K562 (cell line): ENCODE data around the gene CHAD. TPM values are rescaled to one million over a fixed set of nuclear protein-coding genes. Genes with fewer than 3 reads are reported as not detected.
A peak's percentile ranks its signal among the peaks of the same experiment; 100 is the strongest.

Source experiments
- ATF1 ChIP-seq, 2 experiments: fragments of 450-650 bp in 1 of 2; IDR thresholded peaks; 2 replicates each; pipeline ENCODE4 v1.6.1; 2016; ENCODE audit warnings: missing compliant biosample characterization in 1 of 2, missing genetic modification characterization in 1 of 2
- CBX3 ChIP-seq, 2 experiments: IDR thresholded peaks; 1 replicate in 1 of 2; 2 replicates in 1 of 2; pipeline ENCODE4 v1.6.1; 2012; ENCODE audit warnings: inconsistent platforms in 2 of 2, low read length in 2 of 2, borderline replicate concordance in 1 of 2, control low read depth in 1 of 2
- CREM ChIP-seq: IDR thresholded peaks from 2 replicates; pipeline ENCODE4 v1.6.1; 2014; ENCODE audit warnings: antibody characterized with exemption, low read depth
- ELF1 ChIP-seq: fragments of 200-800 bp; sonication (Bioruptor generic); IDR thresholded peaks from 2 replicates; pipeline ENCODE4 v1.6.1; 2016; ENCODE audit warnings: missing genetic modification characterization, missing compliant biosample characterization
- JUND ChIP-seq, 2 experiments: IDR thresholded peaks; 2 replicates in 1 of 2; 3 replicates in 1 of 2; pipeline ENCODE4 v1.6.1; 2011; ENCODE audit warnings: borderline replicate concordance in 2 of 2, low read depth in 2 of 2, low read length in 2 of 2, improper control_type of control experiment in 1 of 2, missing biosample characterization in 1 of 2, missing genetic modification characterization in 1 of 2, missing genetic modification reagents in 1 of 2
- PBX2 ChIP-seq, 2 experiments: IDR thresholded peaks in 1 of 2; conservative IDR thresholded peaks in 1 of 2; 2 replicates each; pipeline ENCODE4 v1.6.1; 2016; ENCODE audit warnings: low read depth in 2 of 2, mild to moderate bottlenecking in 1 of 2, missing compliant biosample characterization in 1 of 2, missing genetic modification characterization in 1 of 2, moderate library complexity in 1 of 2
- RFX5 ChIP-seq: IDR thresholded peaks from 2 replicates; pipeline ENCODE4 v1.6.1; 2011; ENCODE audit warnings: low read depth, mild to moderate bottlenecking, improper control_type of control experiment, low read length
- SREBF1 ChIP-seq: fragments of 150-350 bp; IDR thresholded peaks from 2 replicates; pipeline ENCODE4 v1.6.1; 2014; ENCODE audit warnings: antibody characterized with exemption, low read depth, low read length, borderline replicate concordance
- TARDBP ChIP-seq: fragments of 450-650 bp; IDR thresholded peaks from 2 replicates; pipeline ENCODE4 v1.6.1; 2016
- polyA plus RNA-seq, 8 experiments: library from polyadenylated mRNA; depleted of rRNA in 4 of 8; stranded (reverse) in 5 of 8; unstranded in 3 of 8; fragments of >200 nt; fragmentation: Nextera tagmentation in 2 of 8; fragmentation: Illumina TruSeq in 1 of 8; extraction: Ambion mirVana in 2 of 8; extraction: Trizol in 1 of 8; gene quantifications; 2 replicates each; pipeline versions ENCODE4 v1.2.1 to v1.2.3, GENCODE V29; 2011 to 2014; ENCODE audit warnings: inconsistent platforms in 1 of 8, missing spikeins in 1 of 8
- total RNA-seq, 7 experiments: library from RNA; depleted of rRNA in 6 of 7; stranded (reverse); fragments of >200 nt in 6 of 7; fragmentation: Illumina TruSeq in 2 of 7; extraction: Trizol in 2 of 7; gene quantifications; 2 replicates each; pipeline versions ENCODE4 v1.2.1 to v1.2.3, GENCODE V29; 2011 to 2021; ENCODE audit warnings: low replicate concordance in 1 of 7
- TF ChIP-seq, protein P1 (sequence below): IDR thresholded peaks from 2 replicates; pipeline ENCODE4 v1.6.1; 2011; ENCODE audit warnings: borderline replicate concordance, low read depth, mild to moderate bottlenecking, moderate library complexity, low read length; ENCODE audit not compliant: insufficient read depth, poor library complexity, severe bottlenecking
- TF ChIP-seq, protein P2 (sequence below): fragments of 250-450 bp; sonication (Bioruptor Pico); IDR thresholded peaks from 2 replicates; pipeline ENCODE4 v1.4.0; 2020
- TF ChIP-seq, protein P3 (sequence below): conservative IDR thresholded peaks from 2 replicates; pipeline ENCODE4 v1.6.1; 2011; ENCODE audit warnings: low read depth, mild to moderate bottlenecking, low read length; ENCODE audit not compliant: control insufficient read depth

The CHAD gene
- total and polyA plus RNA-seq, 9 of the 15 experiments (the other 6 are each of a cell fraction or from before 2014, with no cell fraction given), result not detected

- 0 out of 3 replicates have a peak, but pooled peaks of 1 of the 2 experiments have one; percentile 18 for TF ChIP-seq CBX3 (IDR thresholded peaks at IDR 0.05; ENCODE audit: borderline replicate concordance in 1 of 2, low read length in 2 of 2)
- TF ChIP-seq ELF1 (tag), result 0 out of 2 replicates have a peak, but pooled peaks have one; percentile 16
- no peak for TF ChIP-seq ATF1 (CRISPR knock-in tag; IDR thresholded peaks at IDR 0.05)
- 0 out of 2 replicates have a peak, but pooled peaks have one; percentile 24 for TF ChIP-seq ATF1 (tag; IDR thresholded peaks at IDR 0.05)
- no peak for TF ChIP-seq JUND (IDR thresholded peaks at IDR 0.05; ENCODE audit: borderline replicate concordance, low read depth, low read length)
- TF ChIP-seq JUND (tag; IDR thresholded peaks at IDR 0.05; ENCODE audit: borderline replicate concordance, low read depth, low read length), result 0 out of 3 replicates have a peak, but pooled peaks have one; percentile 10
- TF ChIP-seq, protein P1, sequence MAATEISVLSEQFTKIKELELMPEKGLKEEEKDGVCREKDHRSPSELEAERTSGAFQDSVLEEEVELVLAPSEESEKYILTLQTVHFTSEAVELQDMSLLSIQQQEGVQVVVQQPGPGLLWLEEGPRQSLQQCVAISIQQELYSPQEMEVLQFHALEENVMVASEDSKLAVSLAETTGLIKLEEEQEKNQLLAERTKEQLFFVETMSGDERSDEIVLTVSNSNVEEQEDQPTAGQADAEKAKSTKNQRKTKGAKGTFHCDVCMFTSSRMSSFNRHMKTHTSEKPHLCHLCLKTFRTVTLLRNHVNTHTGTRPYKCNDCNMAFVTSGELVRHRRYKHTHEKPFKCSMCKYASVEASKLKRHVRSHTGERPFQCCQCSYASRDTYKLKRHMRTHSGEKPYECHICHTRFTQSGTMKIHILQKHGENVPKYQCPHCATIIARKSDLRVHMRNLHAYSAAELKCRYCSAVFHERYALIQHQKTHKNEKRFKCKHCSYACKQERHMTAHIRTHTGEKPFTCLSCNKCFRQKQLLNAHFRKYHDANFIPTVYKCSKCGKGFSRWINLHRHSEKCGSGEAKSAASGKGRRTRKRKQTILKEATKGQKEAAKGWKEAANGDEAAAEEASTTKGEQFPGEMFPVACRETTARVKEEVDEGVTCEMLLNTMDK, result peak; percentile 19
- TF ChIP-seq RFX5, result no peak
- 0 out of 2 replicates have a peak, but pooled peaks have one; percentile 15 for TF ChIP-seq SREBF1
- TF ChIP-seq PBX2 (CRISPR knock-in tag; IDR thresholded peaks at IDR 0.05; ENCODE audit: low read depth), result no peak
- peak; percentile 65 for TF ChIP-seq PBX2 (tag; conservative IDR thresholded peaks at IDR 0.05; ENCODE audit: low read depth)
- 0 out of 2 replicates have a peak, but pooled peaks have one; percentile 7 for TF ChIP-seq CREM
- TF ChIP-seq, protein P2, sequence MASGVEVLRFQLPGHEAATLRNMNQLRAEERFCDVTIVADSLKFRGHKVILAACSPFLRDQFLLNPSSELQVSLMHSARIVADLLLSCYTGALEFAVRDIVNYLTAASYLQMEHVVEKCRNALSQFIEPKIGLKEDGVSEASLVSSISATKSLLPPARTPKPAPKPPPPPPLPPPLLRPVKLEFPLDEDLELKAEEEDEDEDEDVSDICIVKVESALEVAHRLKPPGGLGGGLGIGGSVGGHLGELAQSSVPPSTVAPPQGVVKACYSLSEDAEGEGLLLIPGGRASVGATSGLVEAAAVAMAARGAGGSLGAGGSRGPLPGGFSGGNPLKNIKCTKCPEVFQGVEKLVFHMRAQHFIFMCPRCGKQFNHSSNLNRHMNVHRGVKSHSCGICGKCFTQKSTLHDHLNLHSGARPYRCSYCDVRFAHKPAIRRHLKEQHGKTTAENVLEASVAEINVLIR, result no peak
- TF ChIP-seq, protein P3, sequence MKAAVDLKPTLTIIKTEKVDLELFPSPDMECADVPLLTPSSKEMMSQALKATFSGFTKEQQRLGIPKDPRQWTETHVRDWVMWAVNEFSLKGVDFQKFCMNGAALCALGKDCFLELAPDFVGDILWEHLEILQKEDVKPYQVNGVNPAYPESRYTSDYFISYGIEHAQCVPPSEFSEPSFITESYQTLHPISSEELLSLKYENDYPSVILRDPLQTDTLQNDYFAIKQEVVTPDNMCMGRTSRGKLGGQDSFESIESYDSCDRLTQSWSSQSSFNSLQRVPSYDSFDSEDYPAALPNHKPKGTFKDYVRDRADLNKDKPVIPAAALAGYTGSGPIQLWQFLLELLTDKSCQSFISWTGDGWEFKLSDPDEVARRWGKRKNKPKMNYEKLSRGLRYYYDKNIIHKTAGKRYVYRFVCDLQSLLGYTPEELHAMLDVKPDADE, result no peak
- TF ChIP-seq TARDBP, result no peak
Observed at GRCh38 chr17:50426814-50427787, 41.6 kb downstream of the CHAD start (continued).
